PC-9 (cell line): Measurements from ENCODE around the gene CXCL12. TPM values are rescaled to one million over a fixed set of nuclear protein-coding genes. Genes with fewer than 3 reads are reported as not detected.

ENCODE experiments used
- BruUV-seq: library from RNA; stranded (reverse); fragments of 400-500 nt; replicated peaks from 2 replicates; lab custom pipeline; 2021; lab: Mats Ljungman, UMichigan
- CTCF ChIA-PET: fragments of 300-600 bp; sonication (Branson Sonifier 250); formaldehyde crosslinking; loops from one replicate; lab custom pipeline; 2022; ENCODE audit warnings: antibody characterized with exemption; lab: Charles Lee
- POLR2A ChIA-PET: fragments of 300-600 bp; sonication (Branson Sonifier 250); formaldehyde crosslinking; loops from one replicate; lab custom pipeline; 2022; ENCODE audit warnings: antibody characterized with exemption; ENCODE audit not compliant: unreplicated experiment; lab: Charles Lee
- DNase-seq, 2 experiments: peaks; one replicate each; pipeline versions ENCODE4 v3.0.0 to v3.0.0-alpha.2; 2015 to 2022; ENCODE audit warnings: mixed read lengths in 1 of 2
- H2AFZ ChIP-seq: fragments of 200-600 bp; sonication (generic); 2 replicates; pipeline ENCODE4 v1.8.1; 2017; ENCODE audit warnings: antibody characterized with exemption
- H3F3A ChIP-seq: fragments of 200-600 bp; sonication (generic); 2 replicates; pipeline ENCODE4 v1.8.1; 2017; ENCODE audit warnings: antibody characterized with exemption, mild to moderate bottlenecking, low read depth; ENCODE audit not compliant: insufficient read depth
- H3K27ac ChIP-seq: fragments of 200-600 bp; sonication (generic); 2 replicates; pipeline ENCODE4 v1.6.1; 2016; ENCODE audit warnings: mixed run types
- H3K27me3 ChIP-seq: fragments of 200-600 bp; sonication (generic); 2 replicates; pipeline ENCODE4 v1.6.1; 2016; ENCODE audit warnings: low read depth, mixed run types; ENCODE audit not compliant: insufficient read depth
- H3K36me3 ChIP-seq: fragments of 200-600 bp; sonication (generic); 2 replicates; pipeline ENCODE4 v1.6.1; 2016; ENCODE audit warnings: low read depth, mixed run types
- H3K4me1 ChIP-seq: fragments of 200-600 bp; sonication (generic); replicated peaks from 2 replicates; pipeline ENCODE4 v1.6.1; 2016; ENCODE audit warnings: mixed run types; ENCODE audit not compliant: insufficient read depth
- H3K4me2 ChIP-seq: fragments of 200-600 bp; sonication (generic); 2 replicates; pipeline ENCODE4 v1.6.1; 2017; ENCODE audit warnings: mixed run types
- H3K4me3 ChIP-seq: fragments of 200-600 bp; sonication (generic); 2 replicates; pipeline ENCODE4 v1.6.1; 2016; ENCODE audit warnings: mixed run types
- H3K79me2 ChIP-seq: fragments of 200-600 bp; sonication (generic); 2 replicates; pipeline ENCODE4 v1.6.1; 2017; ENCODE audit warnings: low read depth, mixed run types
- H3K9me2 ChIP-seq: fragments of 200-600 bp; sonication (generic); 2 replicates; pipeline ENCODE4 v1.8.1; 2017; ENCODE audit warnings: mild to moderate bottlenecking; ENCODE audit not compliant: insufficient read depth
- H3K9me3 ChIP-seq: fragments of 200-600 bp; sonication (generic); 2 replicates; pipeline ENCODE4 v1.8.1; 2016; ENCODE audit warnings: low read depth; ENCODE audit not compliant: insufficient read depth
- H4K20me1 ChIP-seq: fragments of 200-600 bp; sonication (generic); 2 replicates; pipeline ENCODE4 v1.8.1; 2017; ENCODE audit not compliant: insufficient read depth
- CTCF ChIP-seq: fragments of 200-600 bp; sonication (generic); conservative IDR thresholded peaks from 2 replicates; pipeline ENCODE4 v1.6.1; 2017; ENCODE audit warnings: mixed run types, antibody characterized with exemption, mild to moderate bottlenecking, moderate library complexity
- EZH2 ChIP-seq: fragments of 200-600 bp; sonication (generic); IDR thresholded peaks from 2 replicates; pipeline ENCODE4 v1.8.0; 2017; ENCODE audit warnings: antibody characterized with exemption, low read depth
- intact Hi-C: fragments of 100-400 bp; cut with micrococcal nuclease; formaldehyde crosslinking; loops from one replicate; pipeline ENCODE4 v1.10.0; 2022; ENCODE audit not compliant: unreplicated experiment
- total RNA-seq: library from RNA; stranded (reverse); gene quantifications from 2 replicates; pipeline ENCODE4 v1.2.3, GENCODE V29; 2021

CXCL12 gene
- total RNA-seq, 1 experiment from 2014 or later: not detected

- Histone ChIP-seq H3K36me3 (no peaks in the 10 kb centered on the region), H3K79me2 (no peaks in the 10 kb centered on the region), H3F3A (no peaks in the 10 kb centered on the region), H3K4me1 (no peaks in the 10 kb centered on the region), H3K4me3 (no peak overlapping the region), H3K4me2 (no peak overlapping the region), H4K20me1 (no peaks in the 10 kb centered on the region), H3K27me3 (peaks cover 80% of the 10 kb centered on the region), H3K9me3 (no peaks in the 10 kb centered on the region), H3K9me2 (no peaks in the 10 kb centered on the region), H2AFZ (no peak overlapping the region), H3K27ac (no peak overlapping the region)
- ChIA-PET CTCF (no interaction called here), POLR2A (no interaction called here)
- DNase-seq: no peak
- BruUV-seq: no TSS peak
- intact Hi-C loops: no loop called here
- TF ChIP-seq CTCF (no peak), EZH2 (no peak)
Measured at GRCh38 chr10:44378626-44379025, 6.3 kb downstream of the CXCL12 start.

GRCh38 chr10:44377651-44378310 lies 7.1 kb downstream of the CXCL12 start:
- no peaks in the 10 kb centered on the region for H3K36me3 ChIP-seq
- intact Hi-C loops: no loop called here
- no peak for DNase-seq
- ChIA-PET CTCF (no interaction called here), POLR2A (no interaction called here)
- H3K9me2 ChIP-seq: no peaks in the 10 kb centered on the region
- H3K9me3 ChIP-seq: no peaks in the 10 kb centered on the region
- no TSS peak for BruUV-seq
- no peak for TF ChIP-seq CTCF
- TF ChIP-seq EZH2: no peak
- H3K79me2 ChIP-seq: no peaks in the 10 kb centered on the region
- no peak overlapping the region for H2AFZ ChIP-seq
- no peak overlapping the region for H3K4me2 ChIP-seq
- peaks cover 85% of the 10 kb centered on the region for H3K27me3 ChIP-seq
- no peaks in the 10 kb centered on the region for H3K4me1 ChIP-seq
- H3F3A ChIP-seq: no peaks in the 10 kb centered on the region
- no peak overlapping the region for H3K4me3 ChIP-seq
- no peaks in the 10 kb centered on the region for H4K20me1 ChIP-seq
- no peak overlapping the region for H3K27ac ChIP-seq

GRCh38 chr10:44376472-44377099 lies 8.3 kb downstream of the CXCL12 start:
- CTCF ChIA-PET: no interaction called here
- no peaks in the 10 kb centered on the region for H3F3A ChIP-seq
- intact Hi-C loops: no loop called here
- H3K27ac ChIP-seq: no peak overlapping the region
- H3K79me2 ChIP-seq: no peaks in the 10 kb centered on the region
- peaks cover 1% of the 10 kb centered on the region; the same call in 1 of the 2 replicates for H4K20me1 ChIP-seq
- DNase-seq: no peak
- TF ChIP-seq EZH2: no peak
- no peak for TF ChIP-seq CTCF
- H3K4me2 ChIP-seq: no peak overlapping the region
- BruUV-seq: no TSS peak
- H3K9me3 ChIP-seq: no peaks in the 10 kb centered on the region
- H3K36me3 ChIP-seq: no peaks in the 10 kb centered on the region
- H2AFZ ChIP-seq: no peak overlapping the region
- H3K4me1 ChIP-seq: no peaks in the 10 kb centered on the region
- no peaks in the 10 kb centered on the region for H3K9me2 ChIP-seq
- no peak overlapping the region for H3K4me3 ChIP-seq
- H3K27me3 ChIP-seq: peaks cover 90% of the 10 kb centered on the region
- POLR2A ChIA-PET: no interaction called here
